NT2/D1 (cell line): ENCODE data around the gene MGAT4B.

Experiments used
- SUZ12 ChIP-seq: IDR thresholded peaks from 2 replicates; pipeline ENCODE4 v1.6.1; 2011; ENCODE audit not compliant: insufficient read length, insufficient read depth; ENCODE audit errors: extremely low read depth
- YY1 ChIP-seq: IDR thresholded peaks from 2 replicates; pipeline ENCODE4 v1.6.1; 2011; ENCODE audit not compliant: insufficient read length, insufficient read depth
- ZNF274 ChIP-seq: IDR thresholded peaks from 2 replicates; pipeline ENCODE4 v1.6.1; 2011; ENCODE audit warnings: mild to moderate bottlenecking, low read depth, low read length

DNA sequence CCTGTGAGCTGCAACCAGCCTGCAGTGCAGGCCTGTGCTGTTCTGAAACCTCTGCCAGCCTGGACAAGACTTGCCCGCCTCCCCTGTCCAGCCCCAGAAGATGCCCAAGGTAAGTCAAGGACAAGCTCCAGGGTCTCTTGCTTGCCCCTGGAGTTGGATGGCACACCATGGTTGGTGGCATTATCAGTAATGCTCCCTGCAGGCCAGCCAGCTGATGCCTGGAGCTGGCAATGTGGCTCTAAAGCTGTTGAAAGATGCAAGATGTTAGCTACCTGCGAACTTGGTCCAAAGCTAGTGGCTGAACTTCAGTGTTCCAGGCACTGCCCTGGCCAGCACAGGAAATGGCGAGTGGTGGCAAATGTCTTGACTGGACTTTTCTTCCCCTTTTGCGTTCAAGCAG is 26.8 kb downstream of the MGAT4B start:
- TF ChIP-seq YY1: no peak
- no peak for TF ChIP-seq ZNF274
- no peak for TF ChIP-seq SUZ12
